Activated T-cell treated with anti-CD3 and anti-CD28 coated beads for 24 hours (primary cell): Measurements from ENCODE around the gene PLIN4.
"Not testable (repeated sequence)": the region's sequence is repeated elsewhere in the genome, so short reads cannot be mapped to it uniquely, and the experiment has no call there.

ENCODE experiments used
- DNase-seq: peaks from one replicate; pipeline ENCODE4 v3.0.0-alpha.2; 2020; ENCODE audit warnings: low read depth

Gene PLIN4

GRCh38 chr19:4543842-4544647, 25.8 kb upstream of the PLIN4 start:
- no peak for DNase-seq

- DNase-seq = no peak
These were observed 24.9 kb upstream of the PLIN4 start for GRCh38 chr19:4542896-4543841.

- not testable (repeated sequence) for DNase-seq
These were observed 23.5 kb upstream of the PLIN4 start for GRCh38 chr19:4541806-4542145.

DNA sequence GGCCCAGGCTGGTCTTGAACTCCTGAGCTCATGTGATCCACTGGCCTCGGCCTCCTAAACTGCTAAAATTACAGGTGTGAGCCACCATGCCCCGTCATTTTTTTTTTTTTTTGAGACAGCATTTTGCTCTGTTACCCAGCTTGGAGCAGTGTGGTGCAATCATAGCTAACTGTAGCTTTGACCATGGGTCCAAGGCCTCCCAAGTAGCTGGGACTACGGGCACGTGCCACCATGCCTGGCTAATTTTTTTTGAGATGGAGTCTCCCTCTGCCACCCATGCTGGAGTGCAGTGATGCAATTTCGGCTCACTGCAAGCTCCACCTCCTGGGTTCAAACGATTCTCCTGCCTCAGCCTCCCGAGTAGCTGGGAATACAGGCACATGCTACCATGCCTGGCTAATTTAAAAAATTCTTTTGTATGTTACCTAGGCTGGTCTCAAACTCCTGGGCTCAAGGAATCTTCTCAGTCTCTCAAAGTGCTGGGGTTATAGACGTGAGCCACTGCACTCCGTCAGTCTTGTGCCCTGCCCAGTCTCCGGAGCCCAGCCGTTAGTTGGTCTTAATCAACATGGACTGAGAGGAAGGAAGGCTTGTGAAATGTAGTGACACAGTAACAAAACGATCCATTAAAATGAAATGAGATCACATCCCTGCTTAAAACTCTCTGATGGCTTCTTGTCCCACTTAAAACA, 23.0 kb upstream of the PLIN4 start:
- no peak for DNase-seq

DNA sequence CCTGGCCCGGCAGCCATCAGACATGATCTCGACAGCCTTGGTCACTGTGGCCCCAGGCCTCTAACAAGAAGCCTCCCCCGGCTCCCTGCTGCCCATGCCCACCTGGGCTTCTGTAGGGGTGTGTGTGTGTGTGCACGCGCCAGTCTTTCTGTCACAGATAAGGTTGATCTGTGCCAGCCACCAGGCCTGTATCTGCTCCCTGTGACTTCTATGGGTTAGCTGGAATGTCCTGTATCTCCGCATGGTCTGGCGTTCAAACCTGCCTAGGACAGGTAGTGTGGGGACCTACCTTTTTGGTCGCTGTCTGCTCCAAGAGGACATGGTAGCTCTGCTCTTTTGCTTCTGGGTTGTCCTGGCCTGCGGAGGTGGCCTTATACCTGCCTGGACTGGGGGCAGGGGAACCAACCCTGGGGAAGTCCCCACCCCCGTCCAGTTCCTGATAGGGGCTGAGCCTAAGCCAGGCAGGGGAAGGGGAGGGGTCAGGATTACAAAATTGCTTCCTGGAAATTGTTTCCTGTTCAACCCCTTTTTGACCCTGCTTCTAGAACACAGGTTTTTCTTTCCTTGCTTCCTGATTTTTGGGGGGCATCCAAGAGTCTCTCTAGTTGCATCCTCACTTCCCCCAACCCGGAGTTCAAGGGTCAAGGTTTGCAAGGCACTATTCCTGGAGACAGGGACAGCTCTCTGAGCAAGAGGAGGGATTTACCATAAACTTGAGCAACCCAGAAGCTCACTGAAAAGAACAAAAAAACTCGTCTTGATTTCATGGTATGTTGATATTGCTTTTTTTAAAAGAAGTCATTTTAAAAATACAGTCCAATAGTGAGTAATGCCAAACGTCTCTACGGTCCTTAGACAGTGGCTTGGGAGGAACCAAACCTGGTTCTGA, 21.7 kb upstream of the PLIN4 start, which contains the start of gene LRG1:
TSS of gene LRG1 (minus strand) at position 344 of the 889 bp plus-strand sequence. CDS start at position 321, 23 bp downstream.
- no peak for DNase-seq

DNA sequence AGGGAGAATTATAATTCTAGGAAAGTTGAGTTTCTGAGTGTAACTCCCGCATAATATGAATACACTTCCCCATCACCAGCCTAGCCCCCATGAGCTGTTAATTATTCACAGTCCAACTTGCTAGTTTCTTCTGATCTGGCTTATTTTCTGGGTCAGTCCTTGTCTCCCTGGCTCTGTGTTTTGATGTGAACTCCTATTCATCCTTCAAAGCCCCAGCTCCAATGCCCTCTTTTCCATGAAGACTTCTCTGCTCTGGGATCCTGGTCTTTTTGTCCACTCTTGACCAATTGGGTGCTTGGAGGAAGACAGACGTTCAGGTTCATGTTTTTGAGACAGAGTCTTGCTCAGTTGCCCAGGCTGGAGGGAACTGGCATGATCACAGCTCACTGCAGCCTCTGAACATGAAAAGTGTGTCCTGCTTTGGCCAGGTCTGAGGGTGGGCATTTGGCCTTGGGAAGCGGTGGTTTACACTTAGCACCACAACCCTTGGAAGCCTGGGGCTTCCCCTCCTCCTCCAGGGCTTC, 20.9 kb upstream of the PLIN4 start:
- no peak for DNase-seq

- no peak for DNase-seq
These were observed 20.3 kb upstream of the PLIN4 start for GRCh38 chr19:4538601-4538954.

DNA sequence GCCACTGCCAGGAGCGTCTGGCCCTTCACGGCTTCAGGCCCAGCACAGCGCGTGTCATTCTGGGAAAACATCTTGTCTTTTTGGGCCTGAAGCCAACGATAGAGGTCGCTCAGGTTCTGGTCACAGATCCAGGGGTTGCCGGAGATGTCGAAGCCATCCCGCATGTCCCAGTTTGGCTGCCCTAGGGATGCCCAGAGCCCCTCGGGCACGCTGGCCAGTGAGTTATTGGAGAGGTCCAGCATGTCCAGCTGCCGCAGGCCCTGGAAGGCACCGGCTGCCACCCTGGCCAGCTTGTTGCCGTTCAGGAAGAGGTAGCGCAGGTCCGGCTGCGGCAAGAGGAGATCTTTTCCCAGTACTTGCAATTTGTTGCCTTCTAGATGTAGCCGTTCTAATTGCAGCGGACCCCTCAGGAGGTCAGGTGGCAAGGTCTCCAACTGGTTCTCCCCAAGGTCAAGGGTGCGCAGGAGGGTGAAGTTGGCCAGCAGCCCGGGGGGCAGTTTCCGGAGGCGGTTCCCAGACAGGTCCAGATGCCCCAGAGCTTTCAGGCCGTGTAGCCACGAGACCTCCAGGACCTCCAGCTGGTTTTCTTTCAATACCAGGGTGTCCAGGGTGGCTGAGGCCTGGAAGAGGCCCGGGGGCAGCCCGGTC, 19.8 kb upstream of the PLIN4 start:
- no peak for DNase-seq

GRCh38 chr19:4536798-4537197, 18.5 kb upstream of the PLIN4 start:
- no peak for DNase-seq

- DNase-seq = peak; percentile 36
These were observed 16.8 kb upstream of the PLIN4 start, which contains the start of gene PLIN5 for GRCh38 chr19:4534836-4535658. Gene PLIN5 (minus strand): TSS chr19:4535224. CDS start chr19:4534074, 1,150 bp downstream.

- no peak for DNase-seq
These were observed 15.6 kb upstream of the PLIN4 start for GRCh38 chr19:4533835-4534424.

GRCh38 chr19:4533334-4533733, 15.0 kb upstream of the PLIN4 start:
- DNase-seq = no peak

GRCh38 chr19:4531562-4532165, 13.4 kb upstream of the PLIN4 start:
- DNase-seq = no peak

- no peak for DNase-seq
These were observed 11.7 kb upstream of the PLIN4 start for GRCh38 chr19:4529924-4530522.

DNA sequence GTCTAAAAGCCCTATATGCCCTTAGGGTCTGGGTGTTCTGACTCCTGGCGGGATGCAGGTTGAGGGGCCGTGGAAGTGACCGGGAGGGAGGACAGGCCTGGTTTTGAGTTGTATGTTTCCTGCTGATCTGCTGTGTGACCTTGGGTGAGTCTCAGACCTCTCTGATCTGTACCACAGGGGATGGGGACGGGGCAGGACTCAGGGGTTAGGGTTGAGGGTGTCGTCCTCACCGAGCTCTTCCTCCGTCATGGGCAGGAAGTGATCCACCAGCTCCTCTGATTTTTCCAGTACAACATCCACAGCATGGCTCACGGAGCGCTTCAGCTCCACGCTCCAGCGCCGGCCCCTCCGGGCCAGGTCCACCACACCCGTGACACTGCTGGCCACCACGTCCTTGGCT, 10.6 kb upstream of the PLIN4 start:
- no peak for DNase-seq

GRCh38 chr19:4527377-4527776, 9.1 kb upstream of the PLIN4 start:
- DNase-seq = not testable (repeated sequence)

- DNase-seq = no peak
These were observed 7.3 kb upstream of the PLIN4 start for GRCh38 chr19:4525563-4526002.

GRCh38 chr19:4524808-4525562, 6.7 kb upstream of the PLIN4 start:
- DNase-seq = peak; percentile 43
